Osteoblast (primary cell): Measurements from ENCODE around the gene MAD1L1. TPM values are rescaled to one million over a fixed set of nuclear protein-coding genes. Genes with fewer than 3 reads are reported as not detected.
"Not testable (repeated sequence)": the region's sequence is repeated elsewhere in the genome, so short reads cannot be mapped to it uniquely, and the experiment has no call there.

Experiments used
- DNase-seq: peaks from one replicate; pipeline ENCODE4 v3.0.0; 2011; ENCODE audit warnings: low spot score, mixed read lengths; ENCODE audit not compliant: insufficient read length; ENCODE audit errors: missing footprints
- H2AFZ ChIP-seq: 2 replicates; pipeline ENCODE4 v1.6.0; 2011; ENCODE audit warnings: mild to moderate bottlenecking, low read length
- H3K27ac ChIP-seq: 2 replicates; pipeline ENCODE4 v1.5.1; 2011; ENCODE audit warnings: mild to moderate bottlenecking, low read depth, low read length, moderate library complexity
- H3K27me3 ChIP-seq: 2 replicates; pipeline ENCODE4 v1.6.0; 2012; ENCODE audit warnings: mild to moderate bottlenecking, control low read depth, inconsistent platforms, low read length, moderate library complexity; ENCODE audit not compliant: insufficient read depth
- H3K36me3 ChIP-seq: 2 replicates; pipeline ENCODE4 v1.5.1; 2011; ENCODE audit warnings: mild to moderate bottlenecking, low read length, control low read depth, moderate library complexity; ENCODE audit not compliant: insufficient read depth
- H3K4me1 ChIP-seq: 2 replicates; pipeline ENCODE4 v1.5.1; 2011; ENCODE audit warnings: mild to moderate bottlenecking, low read length, control low read depth, moderate library complexity; ENCODE audit not compliant: insufficient read depth
- H3K4me2 ChIP-seq: 2 replicates; pipeline ENCODE4 v1.6.0; 2011; ENCODE audit warnings: mild to moderate bottlenecking, low read length; ENCODE audit not compliant: insufficient read depth
- H3K4me3 ChIP-seq: fragments of 200-600 bp; sonication (generic); 3 replicates; pipeline ENCODE4 v1.5.1; 2012; ENCODE audit warnings: mild to moderate bottlenecking, low read length, inconsistent platforms; ENCODE audit not compliant: insufficient read depth
- H3K79me2 ChIP-seq: 2 replicates; pipeline ENCODE4 v1.6.0; 2012; ENCODE audit warnings: mild to moderate bottlenecking, low read length, control low read depth, inconsistent platforms; ENCODE audit not compliant: insufficient read depth
- H3K9me3 ChIP-seq: 2 replicates; pipeline ENCODE4 v1.5.1; 2011; ENCODE audit warnings: low read depth, low read length, control low read depth
- H4K20me1 ChIP-seq: 2 replicates; pipeline ENCODE4 v1.6.0; 2012; ENCODE audit warnings: mild to moderate bottlenecking, low read length, control low read depth; ENCODE audit not compliant: insufficient read depth
- CTCF ChIP-seq: IDR thresholded peaks from 2 replicates; pipeline ENCODE4 v1.5.1; 2011; ENCODE audit warnings: mild to moderate bottlenecking, low read depth, low read length, moderate library complexity; ENCODE audit errors: extremely low read depth
- total RNA-seq: library from RNA; depleted of rRNA; stranded (reverse); fragments of >200 nt; gene quantifications from 2 replicates; pipeline ENCODE4 v1.2.3, GENCODE V29; 2012

Gene MAD1L1
- total RNA-seq, 1 donor: 66.2 TPM

- H4K20me1 ChIP-seq: no peaks in the 10 kb centered on the region
- H3K79me2 ChIP-seq: peaks cover 22% of the 10 kb centered on the region
- no peak overlapping the region for H2AFZ ChIP-seq
- H3K9me3 ChIP-seq: no peaks in the 10 kb centered on the region
- no peaks in the 10 kb centered on the region for H3K36me3 ChIP-seq
- H3K4me2 ChIP-seq: no peak overlapping the region
- peaks cover 4% of the 10 kb centered on the region for H3K4me1 ChIP-seq
- TF ChIP-seq CTCF: no peak
- no peak overlapping the region for H3K27ac ChIP-seq
- no peaks in the 10 kb centered on the region for H3K27me3 ChIP-seq
- H3K4me3 ChIP-seq: no peak overlapping the region
- no peak for DNase-seq
Measured at GRCh38 chr7:1930381-1931065, 302.2 kb downstream of the MAD1L1 start.

- not testable (repeated sequence) for H3K9me3 ChIP-seq, DNase-seq, H3K27ac ChIP-seq, H3K36me3 ChIP-seq, H3K4me2 ChIP-seq, H3K4me3 ChIP-seq, H2AFZ ChIP-seq, H4K20me1 ChIP-seq, H3K27me3 ChIP-seq
- Histone ChIP-seq H3K4me1 (peaks cover 11% of the 10 kb centered on the region), H3K79me2 (peaks cover 25% of the 10 kb centered on the region)
Measured at GRCh38 chr7:1929349-1929925, 303.3 kb downstream of the MAD1L1 start.

- Histone ChIP-seq H3K4me1 (peaks cover 18% of the 10 kb centered on the region), H3K4me3 (no peak overlapping the region), H3K27me3 (no peaks in the 10 kb centered on the region), H4K20me1 (peaks cover 2% of the 10 kb centered on the region), H3K79me2 (peaks cover 25% of the 10 kb centered on the region), H3K36me3 (no peaks in the 10 kb centered on the region), H2AFZ (no peak overlapping the region), H3K9me3 (no peaks in the 10 kb centered on the region), H3K4me2 (no peak overlapping the region), H3K27ac (no peak overlapping the region)
- TF ChIP-seq CTCF: no peak
- DNase-seq: no peak
Measured at GRCh38 chr7:1928645-1929348, 303.9 kb downstream of the MAD1L1 start.

GRCh38 chr7:1927937-1928644 lies 304.7 kb downstream of the MAD1L1 start:
- Histone ChIP-seq H3K9me3 (no peaks in the 10 kb centered on the region), H3K4me2 (no peak overlapping the region), H3K4me3 (no peak overlapping the region), H2AFZ (no peak overlapping the region), H4K20me1 (peaks cover 7% of the 10 kb centered on the region), H3K4me1 (peaks cover 21% of the 10 kb centered on the region), H3K27me3 (no peaks in the 10 kb centered on the region), H3K27ac (no peak overlapping the region), H3K36me3 (no peaks in the 10 kb centered on the region), H3K79me2 (peaks cover 28% of the 10 kb centered on the region)
- DNase-seq: no peak
- TF ChIP-seq CTCF: no peak
